OCI-M1 (cell line): Measurements from ENCODE around the gene LBH.
A peak's percentile ranks its signal among the peaks of the same experiment; 100 is the strongest.

Experiments
- DNase-seq: peaks from one replicate; lab custom pipeline; 2025; lab: John Stamatoyannopoulos, UW

Gene LBH

GRCh38 chr2:30217644-30218337 lies 13.5 kb upstream of the LBH start:
- DNase-seq = no peak

GRCh38 chr2:30218338-30218713 lies 13.0 kb upstream of the LBH start:
- DNase-seq = no peak

- no peak for DNase-seq
Observed at GRCh38 chr2:30218814-30219213, 12.5 kb upstream of the LBH start.

- DNase-seq = no peak
Observed at GRCh38 chr2:30219886-30220875, 11.2 kb upstream of the LBH start.

- no peak for DNase-seq
Observed at GRCh38 chr2:30221531-30221930, 9.8 kb upstream of the LBH start.

GRCh38 chr2:30222031-30222430 lies 9.3 kb upstream of the LBH start:
- DNase-seq = no peak

GRCh38 chr2:30222636-30223360 lies 8.5 kb upstream of the LBH start:
- DNase-seq = no peak

- no peak for DNase-seq
Observed at GRCh38 chr2:30223413-30223874, 7.9 kb upstream of the LBH start.

- DNase-seq = no peak
Observed at GRCh38 chr2:30224151-30224550, 7.2 kb upstream of the LBH start.

GRCh38 chr2:30225131-30225762 lies 6.1 kb upstream of the LBH start:
- peak; percentile 85 for DNase-seq

GRCh38 chr2:30226144-30227032 lies 4.9 kb upstream of the LBH start:
- DNase-seq = no peak

GRCh38 chr2:30229596-30229995 lies 1.7 kb upstream of the LBH start:
- no peak for DNase-seq

- DNase-seq = peak; percentile 47
Observed at GRCh38 chr2:30230497-30231211, 680 bp upstream of the LBH start.

GRCh38 chr2:30231996-30232800 lies 864 bp downstream of the LBH start:
- DNase-seq = peak; percentile 66

- DNase-seq = peak; percentile 60
Observed at GRCh38 chr2:30232801-30233130, 1.4 kb downstream of the LBH start.

GRCh38 chr2:30233271-30234009 lies 2.1 kb downstream of the LBH start:
- peak; percentile 33 for DNase-seq

GRCh38 chr2:30234180-30234971 lies 3.0 kb downstream of the LBH start:
- no peak for DNase-seq
